ENCODE data around the gene LRRFIP1.
"Not testable (repeated sequence)": the region's sequence is repeated elsewhere in the genome, so short reads cannot be mapped to it uniquely, and the experiment has no call there.

Gene LRRFIP1

GRCh38 chr2:237732070-237732469 lies 104.7 kb downstream of the LRRFIP1 start:
- DNase-seq: no peak

- no peak for DNase-seq
These were observed 105.5 kb downstream of the LRRFIP1 start for GRCh38 chr2:237732790-237733381.

GRCh38 chr2:237733677-237734300 lies 106.4 kb downstream of the LRRFIP1 start:
- peak in 1 of 2 experiments; percentile 32 for DNase-seq

GRCh38 chr2:237734905-237735623 lies 107.7 kb downstream of the LRRFIP1 start:
- DNase-seq: no peak

GRCh38 chr2:237735798-237736197 lies 108.4 kb downstream of the LRRFIP1 start:
- DNase-seq: no peak

GRCh38 chr2:237736783-237737182 lies 109.4 kb downstream of the LRRFIP1 start:
- DNase-seq: no peak

- DNase-seq: no peak
These were observed 109.9 kb downstream of the LRRFIP1 start for GRCh38 chr2:237737196-237737865.

GRCh38 chr2:237738255-237738654 lies 110.9 kb downstream of the LRRFIP1 start:
- DNase-seq: no peak

- DNase-seq: no peak
These were observed 111.7 kb downstream of the LRRFIP1 start for GRCh38 chr2:237739101-237739500.

- DNase-seq: no peak
These were observed 114.8 kb downstream of the LRRFIP1 start for GRCh38 chr2:237742191-237742590.

- no peak for DNase-seq
These were observed 115.2 kb downstream of the LRRFIP1 start for GRCh38 chr2:237742614-237743013.

GRCh38 chr2:237743024-237743423 lies 115.6 kb downstream of the LRRFIP1 start:
- no peak for DNase-seq

- DNase-seq: no peak
These were observed 116.3 kb downstream of the LRRFIP1 start for GRCh38 chr2:237743561-237744269.

GRCh38 chr2:237744270-237744612 lies 116.9 kb downstream of the LRRFIP1 start:
- no peak for DNase-seq

GRCh38 chr2:237744613-237745249 lies 117.3 kb downstream of the LRRFIP1 start:
- peak; percentile 13 to 36 for DNase-seq

GRCh38 chr2:237745250-237745613 lies 117.8 kb downstream of the LRRFIP1 start:
- no peak for DNase-seq

- no peak for DNase-seq
These were observed 119.1 kb downstream of the LRRFIP1 start for GRCh38 chr2:237746302-237747080.

- DNase-seq: no peak
These were observed 119.8 kb downstream of the LRRFIP1 start for GRCh38 chr2:237747189-237747588.

- no peak for DNase-seq
These were observed 121.6 kb downstream of the LRRFIP1 start for GRCh38 chr2:237749002-237749401.

- no peak for DNase-seq
These were observed 122.6 kb downstream of the LRRFIP1 start for GRCh38 chr2:237749961-237750360.

GRCh38 chr2:237750441-237750840 lies 123.1 kb downstream of the LRRFIP1 start:
- not testable (repeated sequence) for DNase-seq

GRCh38 chr2:237752761-237753165 lies 125.4 kb downstream of the LRRFIP1 start:
- no peak for DNase-seq

Data from NCI-H1930 (cell line).